Effector memory CD8-positive, alpha-beta T cell (primary cell): ENCODE data around the gene SMARCB1.

Experiments
- ATAC-seq: fragments of 150-1000 bp; cut with Tn5 transposase; replicated peaks from 2 replicates; pipeline ENCODE4 v1.10.0; 2021; ENCODE audit warnings: mild to moderate bottlenecking, moderate library complexity
- DNase-seq, 3 experiments: peaks; one replicate each; pipeline ENCODE4 v3.0.0; 2021
- H3K27ac Mint-ChIP-seq, 2 donors: one replicate each; pipeline ENCODE4 v1.8.0; 2022; ENCODE audit warnings: mild to moderate bottlenecking in 2 of 2, mixed read lengths in 2 of 2, moderate library complexity in 2 of 2
- H3K27me3 Mint-ChIP-seq, 2 donors: one replicate each; pipeline ENCODE4 v1.8.0; 2022; ENCODE audit warnings: mixed read lengths in 2 of 2
- H3K36me3 Mint-ChIP-seq: one replicate; pipeline ENCODE4 v1.8.0; 2022; ENCODE audit warnings: mild to moderate bottlenecking, moderate library complexity, mixed read lengths; ENCODE audit not compliant: insufficient read depth
- H3K4me1 Mint-ChIP-seq, 2 donors: one replicate each; pipeline ENCODE4 v1.8.0; 2022; ENCODE audit warnings: low read depth in 2 of 2, mixed read lengths in 2 of 2
- H3K4me3 Mint-ChIP-seq, 2 donors: one replicate each; pipeline ENCODE4 v1.8.0; 2022; ENCODE audit warnings: mild to moderate bottlenecking in 2 of 2, mixed read lengths in 2 of 2, moderate library complexity in 2 of 2
- H3K9me3 Mint-ChIP-seq, 2 donors: one replicate each; pipeline ENCODE4 v1.8.0; 2022; ENCODE audit warnings: mixed read lengths in 2 of 2

Gene SMARCB1

GRCh38 chr22:23779083-23779482 is 7.7 kb upstream of the SMARCB1 start:
- Mint-ChIP-seq H3K4me1 (no peaks in the 10 kb centered on the region), H3K9me3 (no peaks in the 10 kb centered on the region), H3K36me3 (no peaks in the 10 kb centered on the region), H3K27me3 (no peaks in the 10 kb centered on the region), H3K27ac (no peak overlapping the region), H3K4me3 (no peak overlapping the region)
- no peak for DNase-seq
- ATAC-seq = no peak

- Mint-ChIP-seq H3K36me3 (no peaks in the 10 kb centered on the region), H3K9me3 (no peaks in the 10 kb centered on the region), H3K27ac (no peak overlapping the region), H3K4me1 (peaks cover 0 to 1% of the 10 kb centered on the region in 2 donors), H3K27me3 (no peaks in the 10 kb centered on the region), H3K4me3 (no peak overlapping the region)
- DNase-seq (no peak), ATAC-seq (no peak)
Measured at GRCh38 chr22:23779731-23780130, 7.0 kb upstream of the SMARCB1 start.

- Mint-ChIP-seq H3K4me1 (peaks cover 0 to 1% of the 10 kb centered on the region in 2 donors), H3K9me3 (no peaks in the 10 kb centered on the region), H3K27me3 (no peaks in the 10 kb centered on the region), H3K27ac (no peak overlapping the region), H3K36me3 (no peaks in the 10 kb centered on the region), H3K4me3 (no peak overlapping the region)
- ATAC-seq = no peak
- DNase-seq = no peak
Measured at GRCh38 chr22:23780146-23780748, 6.5 kb upstream of the SMARCB1 start.

GRCh38 chr22:23781065-23781464 is 5.7 kb upstream of the SMARCB1 start:
- no peaks in the 10 kb centered on the region for H3K36me3 Mint-ChIP-seq
- peaks cover 0 to 1% of the 10 kb centered on the region in 2 donors for H3K4me1 Mint-ChIP-seq
- no peak for DNase-seq
- no peak overlapping the region for H3K27ac Mint-ChIP-seq
- no peak for ATAC-seq
- no peaks in the 10 kb centered on the region for H3K9me3 Mint-ChIP-seq
- H3K27me3 Mint-ChIP-seq = no peaks in the 10 kb centered on the region
- no peak overlapping the region for H3K4me3 Mint-ChIP-seq

- Mint-ChIP-seq H3K9me3 (no peaks in the 10 kb centered on the region), H3K36me3 (no peaks in the 10 kb centered on the region), H3K27me3 (no peaks in the 10 kb centered on the region), H3K4me1 (peaks cover 4% of the 10 kb centered on the region in 2 donors), H3K4me3 (no peak overlapping the region), H3K27ac (no peak overlapping the region)
- DNase-seq (no peak), ATAC-seq (no peak)
Measured at GRCh38 chr22:23781511-23782183, 5.1 kb upstream of the SMARCB1 start.

- H3K36me3 Mint-ChIP-seq = no peaks in the 10 kb centered on the region
- H3K4me1 Mint-ChIP-seq = peaks cover 5% of the 10 kb centered on the region in 2 donors
- no peaks in the 10 kb centered on the region for H3K27me3 Mint-ChIP-seq
- H3K9me3 Mint-ChIP-seq = no peaks in the 10 kb centered on the region
- no peak overlapping the region for H3K4me3 Mint-ChIP-seq
- no peak for ATAC-seq
- DNase-seq = no peak
- no peak overlapping the region for H3K27ac Mint-ChIP-seq
Measured at GRCh38 chr22:23782252-23782651, 4.5 kb upstream of the SMARCB1 start.

GRCh38 chr22:23782703-23783102 is 4.1 kb upstream of the SMARCB1 start:
- Mint-ChIP-seq H3K27ac (no peak overlapping the region), H3K4me3 (no peak overlapping the region), H3K36me3 (no peaks in the 10 kb centered on the region), H3K27me3 (no peaks in the 10 kb centered on the region), H3K4me1 (peaks cover 5% of the 10 kb centered on the region in 2 donors), H3K9me3 (no peaks in the 10 kb centered on the region)
- no peak for DNase-seq
- ATAC-seq = no peak

GRCh38 chr22:23783265-23784150 is 3.3 kb upstream of the SMARCB1 start:
- Mint-ChIP-seq H3K27ac (peak overlapping the region in 1 of 2 donors; percentile 65), H3K27me3 (no peaks in the 10 kb centered on the region), H3K9me3 (no peaks in the 10 kb centered on the region), H3K4me3 (no peak overlapping the region), H3K36me3 (no peaks in the 10 kb centered on the region), H3K4me1 (peaks cover 5 to 7% of the 10 kb centered on the region in 2 donors)
- DNase-seq = no peak
- no peak for ATAC-seq

- Mint-ChIP-seq H3K27me3 (no peaks in the 10 kb centered on the region), H3K4me1 (peaks cover 6 to 8% of the 10 kb centered on the region in 2 donors), H3K4me3 (peak overlapping the region in 1 of 2 donors; percentile 6), H3K9me3 (no peaks in the 10 kb centered on the region), H3K36me3 (no peaks in the 10 kb centered on the region), H3K27ac (peak overlapping the region in 1 of 2 donors; percentile 65)
- no peak for ATAC-seq
- DNase-seq = no peak
Measured at GRCh38 chr22:23784215-23784732, 2.5 kb upstream of the SMARCB1 start.

GRCh38 chr22:23786261-23786710 is 480 bp upstream of the SMARCB1 start:
- Mint-ChIP-seq H3K4me3 (peak overlapping the region; percentile 81 to 85), H3K36me3 (no peaks in the 10 kb centered on the region), H3K4me1 (peaks cover 13 to 14% of the 10 kb centered on the region in 2 donors), H3K27me3 (no peaks in the 10 kb centered on the region), H3K27ac (peak overlapping the region; percentile 90 to 92), H3K9me3 (no peaks in the 10 kb centered on the region)
- ATAC-seq = no peak
- no peak for DNase-seq

- Mint-ChIP-seq H3K9me3 (no peaks in the 10 kb centered on the region), H3K36me3 (no peaks in the 10 kb centered on the region), H3K27me3 (no peaks in the 10 kb centered on the region), H3K4me1 (peaks cover 13 to 19% of the 10 kb centered on the region in 2 donors), H3K4me3 (peak overlapping the region; percentile 81 to 85), H3K27ac (peak overlapping the region; percentile 90 to 92)
- no peak for DNase-seq
- peak; percentile 31 for ATAC-seq
Measured at GRCh38 chr22:23787600-23787896, 782 bp downstream of the SMARCB1 start.

GRCh38 chr22:23787910-23788309 is 1.1 kb downstream of the SMARCB1 start:
- H3K4me3 Mint-ChIP-seq = peak overlapping the region; percentile 81 to 85
- ATAC-seq (no peak), DNase-seq (no peak)
- H3K36me3 Mint-ChIP-seq = no peaks in the 10 kb centered on the region
- peaks cover 13 to 22% of the 10 kb centered on the region in 2 donors for H3K4me1 Mint-ChIP-seq
- H3K9me3 Mint-ChIP-seq = no peaks in the 10 kb centered on the region
- H3K27me3 Mint-ChIP-seq = no peaks in the 10 kb centered on the region
- H3K27ac Mint-ChIP-seq = peak overlapping the region; percentile 90 to 92

GRCh38 chr22:23789121-23789520 is 2.4 kb downstream of the SMARCB1 start:
- Mint-ChIP-seq H3K27ac (peak overlapping the region in 1 of 2 donors; percentile 66), H3K4me1 (peaks cover 13 to 27% of the 10 kb centered on the region in 2 donors), H3K36me3 (peaks cover 10% of the 10 kb centered on the region), H3K4me3 (peak overlapping the region; percentile 81 to 85), H3K9me3 (no peaks in the 10 kb centered on the region), H3K27me3 (no peaks in the 10 kb centered on the region)
- ATAC-seq (no peak), DNase-seq (no peak)
